GM23338 (cell line): ENCODE data around the gene GAPDHS. TPM values are rescaled to one million over a fixed set of nuclear protein-coding genes. Genes with fewer than 3 reads are reported as not detected.

ENCODE experiments used
- CREB1 ChIP-seq: fragments of 250-450 bp; sonication (Bioruptor Pico); IDR thresholded peaks from 2 replicates; pipeline ENCODE4 v1.5.0; 2020; ENCODE audit warnings: low read depth, mild to moderate bottlenecking, moderate library complexity
- REST ChIP-seq: IDR thresholded peaks from one replicate; pipeline ENCODE4 v1.6.1; 2018; ENCODE audit warnings: antibody characterized with exemption; ENCODE audit not compliant: unreplicated experiment
- STAT1 ChIP-seq: IDR thresholded peaks from one replicate; pipeline ENCODE4 v1.6.1; 2016; ENCODE audit warnings: antibody characterized with exemption; ENCODE audit not compliant: unreplicated experiment
- ZNF462 ChIP-seq: fragments of 250-450 bp; sonication (Bioruptor Pico); IDR thresholded peaks from 2 replicates; pipeline ENCODE4 v1.5.0; 2020; ENCODE audit warnings: mild to moderate bottlenecking, moderate library complexity
- polyA plus RNA-seq: library from polyadenylated mRNA; unstranded; fragments of >200 nt; fragmentation: Nextera tagmentation; extraction: Ambion mirVana; gene quantifications from 2 replicates; pipeline ENCODE4 v1.2.1, GENCODE V29; 2016
- total RNA-seq: library from RNA; depleted of rRNA; stranded (reverse); fragments of >200 nt; shearing (Covaris generic); gene quantifications from 2 replicates; pipeline ENCODE4 v1.2.3, GENCODE V29; 2014

Gene GAPDHS
- total and polyA plus RNA-seq, 2 experiments from 2014 or later = not detected

- TF ChIP-seq ZNF462 (CRISPR knock-in tag) (no peak), REST (no peak), STAT1 (no peak), CREB1 (CRISPR knock-in tag) (no peak)
These were observed 4.8 kb upstream of the GAPDHS start, which contains the start of gene SBSN (continued) for GRCh38 chr19:35528218-35529038.
